Measurements from ENCODE around the gene MEI1. TPM values are rescaled to one million over a fixed set of nuclear protein-coding genes. Genes with fewer than 3 reads are reported as not detected.

MEI1 gene
- total RNA-seq, 1 experiment from 2014 or later: 0.20 TPM

DNA sequence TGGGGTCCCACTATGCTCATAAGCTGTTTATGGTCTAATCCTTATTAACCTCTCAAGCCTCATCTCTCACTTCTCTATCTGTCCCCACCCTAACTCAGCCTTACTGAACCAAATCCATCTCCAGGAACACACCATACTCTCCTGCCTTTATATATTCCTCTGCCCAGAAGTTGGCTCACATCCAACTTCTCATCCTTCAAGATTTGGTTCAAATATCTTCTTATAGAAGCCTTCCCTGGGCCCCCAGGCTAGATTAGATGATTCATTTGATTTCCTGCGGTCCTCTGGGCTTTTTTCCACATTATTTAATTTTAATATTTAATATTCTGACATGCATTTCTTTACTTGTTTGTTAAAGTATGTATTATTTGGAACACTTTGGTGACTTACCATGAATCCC is 23.2 kb downstream of the MEI1 start:
- Histone ChIP-seq H3K56ac (ENCODE audit: insufficient read length, low read depth, low read length) (no peak overlapping the region), H2BK15ac (ENCODE audit: low read depth, low read length) (no peak overlapping the region), H3K79me1 (ENCODE audit: insufficient read depth, low read depth, low read length, poor library complexity, severe bottlenecking) (no peaks in the 10 kb centered on the region), H3K27me3 (ENCODE audit: insufficient read depth, low read length) (no peaks in the 10 kb centered on the region), H3K23ac (ENCODE audit: insufficient read length, low read depth, low read length) (no peak overlapping the region), H4K20me1 (ENCODE audit: control insufficient read depth, insufficient read depth, insufficient read length) (no peaks in the 10 kb centered on the region), H3K23me2 (ENCODE audit: insufficient read length, low read depth, low read length, poor library complexity, severe bottlenecking) (no peaks in the 10 kb centered on the region), H2AK5ac (ENCODE audit: insufficient read length, low read length) (no peak overlapping the region), H2BK20ac (ENCODE audit: low read depth, low read length, poor library complexity, severe bottlenecking) (no peak overlapping the region), H3K9me3 (ENCODE audit: control insufficient read depth, low read depth, low read length) (no peaks in the 10 kb centered on the region), H3T11ph (ENCODE audit: low read length) (no peak overlapping the region), H2BK120ac (ENCODE audit: low read depth, low read length, poor library complexity, severe bottlenecking) (no peak overlapping the region), H3K4me2 (ENCODE audit: insufficient read depth, insufficient read length, low read length) (no peak overlapping the region), H3K14ac (ENCODE audit: insufficient read depth, low read length) (no peak overlapping the region), H2BK12ac (ENCODE audit: insufficient read length, low read depth, low read length) (no peak overlapping the region), H2BK5ac (ENCODE audit: insufficient read length, low read length) (no peak overlapping the region), H3K4ac (ENCODE audit: low read depth, low read length) (no peak overlapping the region), H4K5ac (ENCODE audit: insufficient read length, low read depth, low read length) (no peak overlapping the region), H3K79me2 (ENCODE audit: insufficient read depth, low read length) (no peaks in the 10 kb centered on the region), H3K9ac (ENCODE audit: extremely low read depth, insufficient read length, low read length) (no peak overlapping the region), H4K8ac (replicated peaks; ENCODE audit: insufficient read length, low read depth, low read length) (no peak overlapping the region), H2AFZ (ENCODE audit: low read length) (no peak overlapping the region), H4K91ac (ENCODE audit: insufficient read length, low read depth, low read length) (no peak overlapping the region), H3K4me1 (ENCODE audit: insufficient read depth, low read length) (no peaks in the 10 kb centered on the region), H3K27ac (ENCODE audit: insufficient read length, low read depth, low read length) (no peak overlapping the region), H3K18ac (ENCODE audit: insufficient read length, low read depth, low read length) (no peak overlapping the region)
- TF ChIP-seq, protein P1, sequence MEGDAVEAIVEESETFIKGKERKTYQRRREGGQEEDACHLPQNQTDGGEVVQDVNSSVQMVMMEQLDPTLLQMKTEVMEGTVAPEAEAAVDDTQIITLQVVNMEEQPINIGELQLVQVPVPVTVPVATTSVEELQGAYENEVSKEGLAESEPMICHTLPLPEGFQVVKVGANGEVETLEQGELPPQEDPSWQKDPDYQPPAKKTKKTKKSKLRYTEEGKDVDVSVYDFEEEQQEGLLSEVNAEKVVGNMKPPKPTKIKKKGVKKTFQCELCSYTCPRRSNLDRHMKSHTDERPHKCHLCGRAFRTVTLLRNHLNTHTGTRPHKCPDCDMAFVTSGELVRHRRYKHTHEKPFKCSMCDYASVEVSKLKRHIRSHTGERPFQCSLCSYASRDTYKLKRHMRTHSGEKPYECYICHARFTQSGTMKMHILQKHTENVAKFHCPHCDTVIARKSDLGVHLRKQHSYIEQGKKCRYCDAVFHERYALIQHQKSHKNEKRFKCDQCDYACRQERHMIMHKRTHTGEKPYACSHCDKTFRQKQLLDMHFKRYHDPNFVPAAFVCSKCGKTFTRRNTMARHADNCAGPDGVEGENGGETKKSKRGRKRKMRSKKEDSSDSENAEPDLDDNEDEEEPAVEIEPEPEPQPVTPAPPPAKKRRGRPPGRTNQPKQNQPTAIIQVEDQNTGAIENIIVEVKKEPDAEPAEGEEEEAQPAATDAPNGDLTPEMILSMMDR (conservative IDR thresholded peaks at IDR 0.05): no peak
- no peak for DNase-seq
- Mint-ChIP-seq H3K27ac (no peak overlapping the region), H3K9me3 (no peaks in the 10 kb centered on the region), H3K4me3 (no peak overlapping the region), H3K36me3 (ENCODE audit: insufficient read depth in 1 of 3, low read depth in 3 of 3) (no peaks in the 10 kb centered on the region), H3K4me1 (no peaks in the 10 kb centered on the region), H3K27me3 (ENCODE audit: low read depth) (peaks cover 8% of the 10 kb centered on the region)
- WGBS (ENCODE audit: extremely low coverage, insufficient read length, low lambda C conversion rate): no CpG with 5 or more reads among the region's 1 CpG

Data from H9 (cell line).